ENCODE data around the gene PLCL1. TPM values are rescaled to one million over a fixed set of nuclear protein-coding genes. Genes with fewer than 3 reads are reported as not detected.

Gene PLCL1
- polyA plus RNA-seq, 1 of the 3 experiments (the other 2 are of a cell fraction), result 7.7 TPM

DNA sequence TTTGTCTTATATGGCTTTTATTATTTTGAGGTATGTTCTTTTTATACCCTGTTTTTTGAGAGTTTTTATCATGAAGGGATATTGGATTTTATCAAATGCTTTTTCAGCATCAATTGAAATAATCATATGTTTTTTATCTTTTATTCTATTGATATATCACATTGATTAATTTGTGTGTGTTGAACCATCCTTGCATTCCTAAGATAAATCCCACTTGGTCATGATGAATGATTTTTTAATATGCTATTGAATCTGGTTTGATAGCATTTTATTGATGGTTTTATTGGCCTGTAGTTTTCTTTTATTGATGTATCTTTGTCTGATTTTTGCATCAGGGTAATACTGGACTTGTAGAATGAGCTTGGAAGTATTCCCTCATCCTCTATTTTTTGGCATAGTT, 160.3 kb downstream of the PLCL1 start:
- Histone ChIP-seq H3K4me1 (ENCODE audit: control insufficient read depth in 1 of 2, insufficient read depth in 2 of 2, low read depth in 1 of 2, low read length in 1 of 2) (no peaks in the 10 kb centered on the region), H3K4me2 (no peak overlapping the region), H3K36me3 (replicated peaks in 1 of 2; ENCODE audit: control insufficient read depth in 1 of 2, insufficient read depth in 2 of 2, low read length in 1 of 2) (peaks cover 0 to 33% of the 10 kb centered on the region in 2 experiments), H2AFZ (ENCODE audit: low read depth) (no peak overlapping the region), H3K27me3 (ENCODE audit: insufficient read depth) (no peaks in the 10 kb centered on the region), H3F3A (replicated peaks; ENCODE audit: insufficient read depth) (peaks cover 17% of the 10 kb centered on the region), H3K9me2 (no peaks in the 10 kb centered on the region), H3K9ac (no peak overlapping the region), H3K79me2 (ENCODE audit: insufficient read depth) (peaks cover 40% of the 10 kb centered on the region), H3K9me3 (0 out of 2 replicates have a peak, but pooled peaks cover 6% of the 10 kb centered on the region), H3K27ac (ENCODE audit: low read depth in 2 of 2, low read length in 1 of 2) (no peak overlapping the region), H4K20me1 (ENCODE audit: insufficient read depth) (no peaks in the 10 kb centered on the region; the same call in 1 of the 2 replicates), H3K4me3 (ENCODE audit: low read depth in 2 of 2, low read length in 1 of 2) (no peak overlapping the region)
- no peak for DNase-seq
- TF ChIP-seq MXI1 (IDR thresholded peaks at IDR 0.05; ENCODE audit: low read depth, low read length) (no peak), CHD2 (IDR thresholded peaks at IDR 0.05; ENCODE audit: low read length, partially characterized antibody) (no peak), NRF1 (IDR thresholded peaks at IDR 0.05; ENCODE audit: low read depth, low read length) (no peak), FOSL2 (IDR thresholded peaks at IDR 0.05; ENCODE audit: borderline replicate concordance, low read depth) (no peak), RXRA (IDR thresholded peaks at IDR 0.05; ENCODE audit: borderline replicate concordance, low read depth) (no peak), TCF12 (IDR thresholded peaks at IDR 0.05) (no peak)
- TF ChIP-seq, protein P1, sequence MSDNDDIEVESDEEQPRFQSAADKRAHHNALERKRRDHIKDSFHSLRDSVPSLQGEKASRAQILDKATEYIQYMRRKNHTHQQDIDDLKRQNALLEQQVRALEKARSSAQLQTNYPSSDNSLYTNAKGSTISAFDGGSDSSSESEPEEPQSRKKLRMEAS (IDR thresholded peaks at IDR 0.05; ENCODE audit: low read depth), result no peak
- TF ChIP-seq, protein P2, sequence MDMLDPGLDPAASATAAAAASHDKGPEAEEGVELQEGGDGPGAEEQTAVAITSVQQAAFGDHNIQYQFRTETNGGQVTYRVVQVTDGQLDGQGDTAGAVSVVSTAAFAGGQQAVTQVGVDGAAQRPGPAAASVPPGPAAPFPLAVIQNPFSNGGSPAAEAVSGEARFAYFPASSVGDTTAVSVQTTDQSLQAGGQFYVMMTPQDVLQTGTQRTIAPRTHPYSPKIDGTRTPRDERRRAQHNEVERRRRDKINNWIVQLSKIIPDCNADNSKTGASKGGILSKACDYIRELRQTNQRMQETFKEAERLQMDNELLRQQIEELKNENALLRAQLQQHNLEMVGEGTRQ (IDR thresholded peaks at IDR 0.05; ENCODE audit: borderline replicate concordance, low read depth, low read length), result no peak
- CTCF ChIA-PET, result interaction anchor here (1.2 kb wide), 1 partner anchor 349 kb away, joined by 3 read pairs; no protein-coding TSS in a partner anchor
- POLR2A ChIA-PET, result no interaction called here

DNA sequence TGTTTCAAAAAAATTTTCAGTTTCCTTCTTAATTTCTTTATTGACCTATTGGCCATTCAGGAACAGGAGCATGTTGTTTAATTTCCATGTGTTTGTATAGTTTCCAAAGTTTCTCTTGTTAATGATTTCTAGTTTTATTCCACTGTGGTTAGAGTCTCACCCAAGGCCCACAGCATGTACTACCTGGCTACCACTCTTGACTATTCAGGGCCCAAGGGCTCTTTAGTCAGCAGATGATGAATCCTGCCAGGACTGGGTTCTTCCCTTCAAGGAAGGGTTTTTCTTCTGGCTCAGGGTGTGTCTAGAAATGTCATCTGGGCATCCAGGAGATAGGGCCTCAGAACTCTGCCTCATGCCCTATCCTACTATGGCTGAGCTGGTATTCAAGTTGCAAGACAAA, 161.4 kb downstream of the PLCL1 start:
- H3K79me2 ChIP-seq (ENCODE audit: insufficient read depth), result peaks cover 34% of the 10 kb centered on the region
- no peak overlapping the region for H2AFZ ChIP-seq (ENCODE audit: low read depth)
- H3K9ac ChIP-seq, result no peak overlapping the region
- no peak overlapping the region for H3K4me2 ChIP-seq
- 0 out of 4 replicates have a peak, but pooled peaks cover 0 to 6% of the 10 kb centered on the region in 2 experiments for H3K4me1 ChIP-seq (ENCODE audit: control insufficient read depth in 1 of 2, insufficient read depth in 2 of 2, low read depth in 1 of 2, low read length in 1 of 2)
- TF ChIP-seq RAD21 (IDR thresholded peaks at IDR 0.05; ENCODE audit: low read length), result no peak
- TF ChIP-seq EP300 (IDR thresholded peaks at IDR 0.05; ENCODE audit: borderline replicate concordance in 1 of 2, low read depth in 1 of 2, low read length in 1 of 2), result no peak
- no peak for TF ChIP-seq JUND (IDR thresholded peaks at IDR 0.05)
- TF ChIP-seq FOXM1 (IDR thresholded peaks at IDR 0.05; ENCODE audit: low read depth), result no peak
- no peak for TF ChIP-seq MEF2A (IDR thresholded peaks at IDR 0.05; ENCODE audit: borderline replicate concordance, low read depth)
- ChIA-PET CTCF (no interaction called here), POLR2A (no interaction called here)
- H3K36me3 ChIP-seq (replicated peaks in 1 of 2; ENCODE audit: control insufficient read depth in 1 of 2, insufficient read depth in 2 of 2, low read length in 1 of 2), result peaks cover 0 to 33% of the 10 kb centered on the region in 2 experiments
- H3K9me3 ChIP-seq, result 0 out of 2 replicates have a peak, but pooled peaks cover 6% of the 10 kb centered on the region
- peaks cover 22% of the 10 kb centered on the region for H3F3A ChIP-seq (replicated peaks; ENCODE audit: insufficient read depth)
- no peaks in the 10 kb centered on the region for H3K9me2 ChIP-seq
- H4K20me1 ChIP-seq (ENCODE audit: insufficient read depth), result no peaks in the 10 kb centered on the region; the same call in 1 of the 2 replicates
- H3K4me3 ChIP-seq (ENCODE audit: low read depth in 2 of 2, low read length in 1 of 2), result no peak overlapping the region
- DNase-seq, result no peak
- no peak overlapping the region for H3K27ac ChIP-seq (ENCODE audit: low read depth in 2 of 2, low read length in 1 of 2)
- H3K27me3 ChIP-seq (ENCODE audit: insufficient read depth), result no peaks in the 10 kb centered on the region

Measured in SK-N-SH (cell line).